ENCODE data around the gene UTP25.
"Not testable (repeated sequence)": the region's sequence is repeated elsewhere in the genome, so short reads cannot be mapped to it uniquely, and the experiment has no call there.

UTP25 gene

DNA sequence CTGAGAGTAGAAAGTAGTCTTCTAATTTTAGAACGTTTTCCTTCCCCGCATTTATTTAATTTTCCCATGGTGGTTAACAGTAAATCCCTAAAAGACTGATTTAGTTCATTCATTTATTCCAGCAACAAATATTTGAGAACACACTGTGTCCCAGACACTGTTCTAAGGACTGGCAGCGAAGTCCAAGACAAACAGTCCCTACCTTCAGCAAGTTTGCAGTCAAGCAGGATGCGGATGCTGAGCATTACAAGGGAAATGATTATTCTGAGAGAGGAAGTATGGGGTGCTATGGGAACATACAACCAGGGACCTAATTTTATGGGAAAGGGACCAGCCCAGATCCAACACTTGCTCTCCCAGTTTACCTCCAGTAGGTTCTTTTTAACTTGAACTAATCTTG is 42.2 kb upstream of the UTP25 start:
- DNase-seq (ENCODE audit: low read depth): no peak
- H3K4me3 ChIP-seq (ENCODE audit: low read depth, low read length): no peak overlapping the region
- TF ChIP-seq, protein P1, sequence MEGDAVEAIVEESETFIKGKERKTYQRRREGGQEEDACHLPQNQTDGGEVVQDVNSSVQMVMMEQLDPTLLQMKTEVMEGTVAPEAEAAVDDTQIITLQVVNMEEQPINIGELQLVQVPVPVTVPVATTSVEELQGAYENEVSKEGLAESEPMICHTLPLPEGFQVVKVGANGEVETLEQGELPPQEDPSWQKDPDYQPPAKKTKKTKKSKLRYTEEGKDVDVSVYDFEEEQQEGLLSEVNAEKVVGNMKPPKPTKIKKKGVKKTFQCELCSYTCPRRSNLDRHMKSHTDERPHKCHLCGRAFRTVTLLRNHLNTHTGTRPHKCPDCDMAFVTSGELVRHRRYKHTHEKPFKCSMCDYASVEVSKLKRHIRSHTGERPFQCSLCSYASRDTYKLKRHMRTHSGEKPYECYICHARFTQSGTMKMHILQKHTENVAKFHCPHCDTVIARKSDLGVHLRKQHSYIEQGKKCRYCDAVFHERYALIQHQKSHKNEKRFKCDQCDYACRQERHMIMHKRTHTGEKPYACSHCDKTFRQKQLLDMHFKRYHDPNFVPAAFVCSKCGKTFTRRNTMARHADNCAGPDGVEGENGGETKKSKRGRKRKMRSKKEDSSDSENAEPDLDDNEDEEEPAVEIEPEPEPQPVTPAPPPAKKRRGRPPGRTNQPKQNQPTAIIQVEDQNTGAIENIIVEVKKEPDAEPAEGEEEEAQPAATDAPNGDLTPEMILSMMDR (conservative IDR thresholded peaks at IDR 0.05; ENCODE audit: low read depth, low read length): no peak

DNA sequence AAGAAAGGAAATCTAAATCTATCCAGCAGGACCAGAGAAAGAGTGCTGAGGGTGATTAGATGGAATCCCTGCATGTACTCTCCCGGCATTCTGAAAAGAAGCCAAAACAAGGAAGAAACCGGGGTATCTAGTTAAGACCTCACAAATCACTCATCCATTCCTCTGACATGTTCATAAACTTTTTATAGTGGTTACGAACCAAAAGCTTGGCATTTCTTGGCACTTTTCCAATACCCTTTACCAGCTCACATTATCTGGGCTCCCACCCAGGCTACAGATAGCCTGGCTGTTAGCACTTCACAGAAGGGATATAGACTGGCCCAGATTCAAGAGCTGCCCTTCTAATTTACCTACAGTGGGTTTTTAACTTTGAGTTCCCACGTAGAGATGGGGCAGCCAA is 41.6 kb upstream of the UTP25 start:
- TF ChIP-seq, protein P1 (conservative IDR thresholded peaks at IDR 0.05; ENCODE audit: low read depth, low read length): no peak
- H3K4me3 ChIP-seq (ENCODE audit: low read depth, low read length): no peak overlapping the region
- DNase-seq (ENCODE audit: low read depth): no peak

DNA sequence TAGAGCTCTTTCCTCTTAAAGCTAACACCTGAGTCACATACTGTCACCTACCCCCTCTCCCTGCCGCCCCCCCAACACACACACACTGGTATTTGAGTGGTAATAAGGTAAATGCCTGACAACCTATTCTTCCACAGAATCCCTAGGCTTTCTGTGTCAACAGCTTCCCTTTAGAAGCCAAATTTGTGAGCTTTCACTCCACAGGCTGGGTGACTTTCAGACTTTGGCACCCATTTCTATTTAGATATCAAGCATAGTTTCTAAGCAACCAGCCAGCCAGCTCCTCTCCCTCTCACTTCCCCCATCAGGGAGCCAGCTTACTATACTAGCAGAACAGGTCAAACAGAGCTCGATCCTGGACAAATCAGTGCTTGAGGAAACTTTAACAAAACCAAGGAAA is 40.2 kb upstream of the UTP25 start:
- TF ChIP-seq, protein P1 (conservative IDR thresholded peaks at IDR 0.05; ENCODE audit: low read depth, low read length): no peak
- H3K4me3 ChIP-seq (ENCODE audit: low read depth, low read length): no peak overlapping the region
- DNase-seq (ENCODE audit: low read depth): no peak

DNA sequence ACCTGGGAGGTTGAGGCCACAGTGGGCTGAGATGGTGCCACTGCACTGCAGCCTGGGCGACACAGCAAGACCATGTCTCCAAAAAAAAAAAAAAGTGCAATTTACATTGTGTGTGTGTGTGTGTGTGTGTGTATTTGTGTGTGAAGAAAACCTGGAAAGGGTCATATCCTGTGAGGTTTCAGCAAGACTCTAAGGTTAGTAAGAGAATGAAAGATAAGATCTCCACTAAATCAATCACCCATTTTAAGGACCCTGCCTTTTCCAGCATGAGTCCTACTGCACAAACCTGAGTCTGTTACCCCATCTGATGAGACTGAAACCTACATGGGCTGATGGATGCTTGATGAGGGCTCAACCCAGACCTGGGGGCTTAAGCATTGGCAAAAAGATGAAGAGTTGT is 38.5 kb upstream of the UTP25 start:
- TF ChIP-seq, protein P1 (conservative IDR thresholded peaks at IDR 0.05; ENCODE audit: low read depth, low read length): no peak
- DNase-seq (ENCODE audit: low read depth): no peak
- H3K4me3 ChIP-seq (ENCODE audit: low read depth, low read length): no peak overlapping the region

DNA sequence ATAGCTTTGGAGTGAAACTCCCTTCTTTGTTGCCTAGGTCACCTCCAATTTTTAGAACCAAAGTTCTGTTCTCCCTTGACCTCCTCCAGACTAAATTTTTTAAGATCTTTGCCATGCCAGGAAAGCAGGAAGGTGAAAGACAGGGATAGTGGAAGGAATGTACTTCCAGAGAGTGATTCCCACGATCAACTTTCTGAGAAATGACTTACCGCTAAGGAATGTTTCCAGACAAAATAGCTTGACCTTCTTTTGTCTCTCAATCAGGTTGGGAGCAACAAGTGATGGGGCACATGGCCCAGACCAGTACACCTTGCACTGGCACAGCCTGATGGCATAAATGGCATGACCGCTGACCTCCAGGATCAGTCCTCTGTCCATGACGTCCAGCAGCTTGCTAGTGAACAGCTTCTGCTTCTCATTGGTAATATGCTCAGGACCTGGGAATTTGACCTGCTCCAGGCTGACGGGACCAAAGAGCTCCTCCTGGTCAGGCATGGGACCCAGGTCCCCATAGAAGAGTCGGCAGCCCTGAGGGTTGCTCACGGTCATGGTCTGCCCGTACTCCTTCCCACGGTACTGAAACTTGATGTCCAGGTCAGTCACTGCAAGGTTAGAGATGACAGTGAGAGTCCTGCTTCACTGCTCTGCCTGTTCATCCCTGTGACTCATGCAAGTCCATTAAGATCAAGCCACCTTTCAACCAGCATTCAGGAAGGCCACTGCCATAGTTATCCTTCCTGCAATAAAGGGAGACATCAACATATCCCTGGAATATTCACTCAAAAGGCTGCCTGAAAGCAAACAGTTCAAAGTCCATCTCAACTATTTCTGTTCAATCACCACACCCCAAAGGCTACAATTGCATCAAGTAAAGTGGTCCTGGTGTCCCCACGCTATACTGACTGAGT is 37.2 kb upstream of the UTP25 start:
- DNase-seq (ENCODE audit: low read depth): no peak
- TF ChIP-seq, protein P1 (conservative IDR thresholded peaks at IDR 0.05; ENCODE audit: low read depth, low read length): no peak
- no peak overlapping the region for H3K4me3 ChIP-seq (ENCODE audit: low read depth, low read length)

DNA sequence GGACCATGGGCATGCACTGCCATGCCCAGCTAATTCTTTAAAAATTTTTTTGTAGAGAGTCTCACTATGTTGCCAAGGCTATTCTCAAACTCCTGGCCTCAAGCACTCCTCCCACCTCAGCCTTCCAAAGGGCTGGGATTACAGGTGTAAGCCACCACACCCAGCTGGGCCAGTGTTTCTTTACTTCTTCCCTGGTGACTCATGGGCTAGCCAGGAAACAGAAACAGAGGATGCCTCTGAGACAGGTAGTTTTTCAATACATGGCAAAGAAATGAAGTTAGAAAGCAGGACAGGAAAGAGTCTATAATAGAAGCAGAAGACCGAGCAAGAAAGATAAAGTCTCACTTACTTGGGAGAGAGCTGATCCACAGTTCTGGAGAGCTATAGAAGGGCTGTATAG is 35.9 kb upstream of the UTP25 start:
- TF ChIP-seq, protein P1 (conservative IDR thresholded peaks at IDR 0.05; ENCODE audit: low read depth, low read length): no peak
- no peak for DNase-seq (ENCODE audit: low read depth)
- H3K4me3 ChIP-seq (ENCODE audit: low read depth, low read length): no peak overlapping the region

DNA sequence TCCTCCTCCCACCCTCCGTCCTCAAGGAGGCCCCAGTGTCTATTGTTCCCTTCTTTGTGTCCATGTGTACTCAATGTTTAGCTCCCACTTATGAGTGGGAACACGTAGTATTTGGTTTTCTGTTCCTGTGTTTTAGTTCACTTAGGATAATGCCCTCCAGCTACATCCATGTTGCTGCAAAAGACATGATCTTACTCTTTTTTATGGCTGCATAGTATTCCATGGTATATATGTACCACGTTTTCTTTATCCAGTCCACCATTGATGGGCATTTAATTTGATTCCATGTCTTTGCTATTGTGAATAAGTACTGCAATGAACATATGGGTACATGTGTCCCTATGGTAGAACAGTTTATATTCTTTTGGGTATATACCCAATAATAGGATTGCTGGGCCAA is 34.1 kb upstream of the UTP25 start:
- H3K4me3 ChIP-seq (ENCODE audit: low read depth, low read length); DNase-seq (ENCODE audit: low read depth): not testable (repeated sequence)

All from choroid plexus epithelial cell (primary cell).